ENCODE data around the gene ARHGAP26.

GRCh38 chr5:142931896-142932686 is 161.9 kb downstream of the ARHGAP26 start:
- TF ChIP-seq CTCF (IDR thresholded peaks at IDR 0.05) (no peak), POLR2A (IDR thresholded peaks at IDR 0.05) (no peak), EP300 (IDR thresholded peaks at IDR 0.05) (no peak), POLR2AphosphoS5 (IDR thresholded peaks at IDR 0.05) (no peak)

All from sigmoid colon (tissue), 4 donors.